Effector CD8-positive, alpha-beta T cell (primary cell): ENCODE data around the gene EFEMP2.
A peak's percentile ranks its signal among the peaks of the same experiment; 100 is the strongest.
"Not testable (repeated sequence)": the region's sequence is repeated elsewhere in the genome, so short reads cannot be mapped to it uniquely, and the experiment has no call there.

Experiments used
- DNase-seq: peaks from one replicate; lab custom pipeline; 2025; lab: John Stamatoyannopoulos, UW

Gene EFEMP2

DNA sequence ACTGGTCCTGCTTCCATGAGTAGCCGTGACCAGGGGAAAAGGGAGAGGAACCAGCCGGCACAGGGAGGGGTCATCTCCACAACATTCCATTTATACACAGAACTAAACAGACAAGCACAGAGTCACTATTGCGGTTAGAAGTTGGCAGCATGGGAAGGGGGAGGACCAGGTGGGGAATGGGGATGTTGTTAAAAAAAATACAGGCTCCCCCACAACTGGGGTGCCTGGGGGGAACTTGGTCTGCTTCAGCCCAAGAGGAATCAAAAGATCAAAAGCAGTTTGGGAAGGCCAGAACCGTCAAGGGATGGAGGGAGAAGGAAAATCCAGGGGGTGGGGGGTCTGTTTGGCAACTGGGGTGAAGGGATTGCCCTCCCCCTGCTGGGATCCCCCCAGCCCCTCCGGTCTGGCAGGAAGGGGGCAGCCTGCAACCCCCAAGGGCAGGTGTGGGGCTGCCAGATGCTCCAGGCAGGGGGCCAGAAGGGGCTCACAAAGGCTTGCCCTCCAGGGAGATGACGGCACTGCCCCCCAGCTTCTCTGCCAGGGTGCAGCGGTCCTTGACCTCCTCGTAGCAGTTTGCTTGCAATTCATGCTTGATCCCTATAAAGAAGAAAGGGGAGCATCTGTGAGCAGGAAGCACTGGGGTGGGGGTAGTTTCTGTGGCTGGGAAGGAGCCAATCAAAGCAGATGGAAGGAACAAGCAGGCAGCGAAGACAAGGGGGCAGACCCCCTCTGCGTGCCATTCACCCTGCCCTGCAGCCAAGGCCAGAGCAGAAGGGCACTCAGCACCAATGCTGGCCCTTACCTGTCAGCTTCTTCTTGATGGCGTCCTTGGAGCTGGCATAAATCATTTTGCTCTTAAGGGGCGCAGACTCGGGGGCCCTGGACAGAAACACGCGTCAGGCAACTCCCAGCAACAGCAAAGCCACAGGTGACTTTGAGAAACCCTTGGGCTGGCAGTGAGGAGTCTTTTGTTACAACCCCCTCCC lies 17.5 kb downstream of the EFEMP2 start:
- no peak for DNase-seq

GRCh38 chr11:65854161-65854592 lies 18.4 kb downstream of the EFEMP2 start:
- no peak for DNase-seq

- DNase-seq = no peak
Observed at GRCh38 chr11:65853246-65853979, 19.2 kb downstream of the EFEMP2 start.

- DNase-seq = no peak
Observed at GRCh38 chr11:65852508-65853245, 19.9 kb downstream of the EFEMP2 start.

DNA sequence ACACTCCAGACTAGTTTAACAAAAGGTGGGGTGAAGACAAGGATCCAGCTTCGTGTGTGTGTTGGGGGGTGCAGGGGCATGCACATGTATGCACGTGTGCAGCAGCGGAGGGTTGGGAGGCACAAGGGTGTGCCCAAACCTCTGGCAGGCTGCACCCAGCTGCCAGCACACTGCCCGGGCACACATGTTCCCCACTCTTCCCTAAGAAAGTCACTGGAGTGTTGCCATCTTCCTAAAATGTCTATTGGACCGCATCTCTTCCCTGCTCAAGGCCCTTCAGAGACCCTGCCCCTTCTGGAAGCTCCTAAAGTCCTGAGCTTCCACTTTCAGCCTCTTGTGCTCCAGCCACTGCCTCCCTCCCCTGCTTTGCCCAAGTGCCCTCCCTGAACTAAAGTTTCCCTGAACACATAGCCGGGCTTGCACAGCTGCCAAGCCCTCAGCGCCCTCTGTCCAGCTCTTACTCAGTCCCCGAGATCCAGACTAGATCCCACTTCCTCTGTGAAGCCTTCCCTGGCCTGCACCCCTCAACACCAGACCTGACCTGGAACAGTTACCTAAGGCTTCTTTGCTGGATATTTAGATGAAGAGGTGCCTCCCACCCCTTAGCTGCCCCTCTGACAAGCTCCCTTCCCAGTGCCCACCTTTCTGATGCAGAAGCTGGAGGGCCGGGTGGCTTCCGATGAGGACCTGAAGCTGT lies 20.6 kb downstream of the EFEMP2 start:
- DNase-seq = no peak

- no peak for DNase-seq
Observed at GRCh38 chr11:65851083-65851579, 21.5 kb downstream of the EFEMP2 start.

DNA sequence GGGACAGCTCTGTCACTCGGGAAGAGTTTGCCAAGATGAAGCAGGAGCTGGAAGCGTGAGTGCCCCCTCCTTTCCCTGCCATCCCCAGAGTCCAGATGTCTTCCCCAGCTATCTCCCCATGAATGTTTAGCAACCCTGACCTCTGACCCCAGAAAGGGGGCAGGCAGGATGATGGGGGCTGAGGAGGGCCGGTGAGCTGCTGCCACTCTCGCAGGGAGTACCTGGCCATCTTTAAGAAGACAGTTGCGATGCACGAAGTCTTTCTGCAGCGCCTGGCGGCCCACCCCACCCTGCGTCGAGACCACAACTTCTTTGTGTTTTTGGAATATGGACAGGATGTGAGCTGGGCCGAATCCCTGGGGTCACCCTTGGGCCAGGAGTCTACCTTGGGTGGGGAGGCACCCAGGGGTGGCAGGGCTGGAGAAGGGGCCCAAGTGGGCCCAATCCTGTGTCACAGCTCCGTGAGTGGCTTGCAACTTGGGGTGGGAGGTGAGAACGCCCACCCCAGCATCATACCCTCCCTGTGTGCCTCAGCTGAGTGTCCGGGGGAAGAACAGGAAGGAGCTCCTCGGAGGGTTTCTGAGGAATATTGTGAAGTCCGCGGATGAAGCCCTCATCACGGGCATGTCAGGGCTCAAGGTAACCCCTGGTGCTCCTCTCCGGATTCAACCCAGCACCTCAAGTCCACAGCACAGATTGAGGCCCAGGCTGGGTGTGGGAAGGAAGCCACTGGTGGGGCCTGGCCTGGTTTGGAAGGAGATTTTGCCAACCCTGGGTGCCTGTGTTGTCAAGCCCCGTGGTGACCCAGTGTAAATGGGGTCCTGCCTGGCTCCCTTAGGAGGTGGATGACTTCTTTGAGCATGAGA lies 22.1 kb downstream of the EFEMP2 start:
- no peak for DNase-seq

- DNase-seq = no peak
Observed at GRCh38 chr11:65849771-65850216, 22.8 kb downstream of the EFEMP2 start.

GRCh38 chr11:65849366-65849765 lies 23.2 kb downstream of the EFEMP2 start:
- no peak for DNase-seq

DNA sequence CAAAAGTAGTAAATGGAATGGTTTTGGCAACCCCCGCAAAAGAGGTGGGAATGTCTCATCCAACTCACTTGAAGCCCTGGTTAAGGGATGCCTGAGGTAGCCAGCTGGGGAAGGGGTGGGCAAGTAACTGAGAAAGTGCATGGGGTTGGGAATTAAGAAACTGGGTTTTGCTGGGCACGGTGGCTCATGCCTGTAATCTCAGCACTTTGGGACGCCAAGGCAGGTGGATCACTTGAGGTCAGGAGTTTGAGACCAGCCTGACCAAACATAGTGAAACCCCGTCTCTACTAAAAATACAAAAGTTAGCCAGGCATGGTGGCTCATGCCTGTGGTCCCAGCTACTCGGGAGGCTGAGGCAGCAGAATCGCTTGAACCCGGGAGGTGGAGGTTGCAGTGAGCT lies 23.9 kb downstream of the EFEMP2 start:
- DNase-seq = not testable (repeated sequence)

DNA sequence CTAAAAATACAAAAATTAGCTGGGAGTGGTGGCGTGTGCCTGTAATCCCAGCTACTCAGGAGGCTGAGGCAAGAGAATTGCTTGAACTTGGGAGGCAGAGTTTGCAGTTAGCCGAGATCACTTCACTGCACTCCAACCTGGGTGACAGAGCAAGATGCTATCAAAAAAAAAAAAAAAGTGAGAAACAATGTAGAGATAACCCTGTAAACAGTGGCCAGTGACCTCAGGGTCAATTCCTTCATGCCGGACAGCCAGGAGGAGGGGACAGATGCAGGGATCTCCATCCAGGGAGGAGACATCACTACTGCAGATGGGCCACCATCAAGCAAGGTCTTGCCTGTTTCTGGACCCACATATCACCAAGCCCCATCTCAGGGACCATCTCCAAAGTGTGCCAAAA lies 24.9 kb downstream of the EFEMP2 start:
- DNase-seq = no peak

DNA sequence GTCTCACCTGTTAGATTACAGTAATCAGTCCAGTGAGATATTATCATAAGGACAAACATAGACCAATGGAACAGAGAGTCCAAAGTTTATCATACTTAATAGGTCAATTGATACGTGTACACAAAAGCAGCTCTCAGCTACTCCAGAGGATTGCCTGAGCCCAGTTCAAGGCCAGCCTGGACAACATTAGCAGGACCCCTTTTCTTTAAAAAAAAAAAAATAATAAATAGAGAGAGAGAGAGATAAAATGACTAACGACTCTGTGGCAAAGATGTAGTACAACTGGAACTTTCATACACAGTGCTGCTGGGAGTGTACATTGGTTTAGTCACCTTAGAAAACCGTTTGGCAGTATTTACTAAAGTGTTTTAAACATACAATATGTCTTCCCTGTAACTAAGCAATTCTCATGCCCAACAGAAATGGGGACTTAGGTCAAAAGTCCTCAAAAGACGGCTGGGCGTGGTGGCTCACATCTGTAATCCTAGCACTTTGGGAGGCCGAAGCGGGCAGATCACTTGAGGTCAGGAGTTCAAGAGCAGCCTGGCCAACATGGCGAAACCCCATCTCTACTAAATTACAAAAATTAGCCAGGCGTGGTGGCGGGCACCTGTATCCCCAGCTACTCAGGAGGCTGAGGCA lies 28.2 kb downstream of the EFEMP2 start:
- no peak for DNase-seq

DNA sequence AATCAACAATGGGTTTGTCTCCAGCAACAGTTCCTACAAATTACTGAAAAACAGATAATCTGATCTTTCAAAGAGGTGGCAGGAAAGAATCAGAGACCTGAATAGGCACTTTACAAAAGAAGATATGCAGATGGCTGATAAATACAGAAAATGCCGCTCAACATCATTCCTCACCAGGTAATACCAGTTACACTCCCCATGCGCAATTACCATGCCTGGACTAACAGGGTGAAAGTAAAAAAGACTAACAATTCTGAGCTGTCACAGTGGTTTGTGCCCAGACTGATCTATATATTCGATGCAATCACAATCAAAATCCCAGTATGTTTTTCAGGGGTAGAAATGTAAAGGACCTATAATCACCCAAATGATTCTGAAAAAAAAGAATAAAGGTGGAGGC lies 28.8 kb downstream of the EFEMP2 start:
- DNase-seq = no peak

DNA sequence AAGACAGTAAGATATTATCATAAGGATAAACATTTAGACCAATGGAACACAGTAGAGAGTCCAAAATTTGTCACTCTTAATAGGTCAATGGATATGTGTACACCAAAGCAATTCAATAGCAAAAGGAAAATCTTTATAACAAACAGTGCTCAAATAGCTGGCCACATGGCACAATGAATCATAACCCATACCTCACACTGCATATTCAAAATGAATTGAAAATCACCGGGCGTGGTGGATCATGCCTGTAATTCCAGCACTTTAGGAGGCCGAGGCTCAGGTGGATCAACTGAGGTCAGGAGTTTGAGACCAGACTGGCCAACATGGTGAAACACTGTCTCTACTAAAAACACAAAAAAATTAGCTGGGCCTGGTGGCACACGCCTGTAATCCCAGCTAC lies 30.5 kb downstream of the EFEMP2 start:
- DNase-seq = no peak

GRCh38 chr11:65834202-65834601 lies 38.4 kb downstream of the EFEMP2 start:
- DNase-seq = no peak

DNA sequence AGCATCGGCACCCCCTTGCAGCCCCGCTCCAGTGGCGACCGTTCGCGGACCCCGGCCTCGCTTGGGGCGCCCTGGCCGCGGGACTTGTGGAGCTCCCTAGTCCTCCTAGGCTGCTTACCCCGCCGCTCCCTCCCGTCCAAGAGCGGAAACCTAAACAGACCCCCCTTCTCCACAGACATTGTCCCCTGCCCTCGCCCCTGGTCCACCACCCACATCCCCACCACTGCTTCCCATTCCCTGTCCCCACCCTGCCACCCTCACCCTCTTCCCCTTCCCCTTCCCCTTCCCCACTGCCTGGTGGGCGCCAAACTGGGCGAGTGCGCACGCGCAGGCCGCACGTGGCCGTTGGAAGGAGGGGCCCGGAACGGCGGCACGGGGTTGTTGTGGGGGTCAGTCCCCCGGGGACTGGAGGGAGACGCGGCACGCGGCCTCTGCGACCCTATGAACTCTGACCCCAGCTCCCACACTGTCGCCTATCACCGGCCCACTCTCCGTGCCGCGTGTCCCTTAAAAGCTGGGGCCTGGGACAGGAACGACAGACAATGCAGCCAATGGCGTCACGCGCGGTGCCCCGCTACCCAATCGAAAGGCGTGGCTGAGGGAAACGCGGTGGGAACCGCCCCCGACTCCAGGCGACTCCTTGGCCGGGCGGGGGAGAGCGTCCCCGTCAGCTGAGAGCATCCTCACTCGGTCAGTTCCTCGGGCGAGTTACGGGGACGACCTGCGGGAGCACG lies 39.1 kb downstream of the EFEMP2 start, which contains the start of gene SNX32:
SNX32 (plus strand) TSS at position 667 of the 734 bp plus-strand sequence. CDS start 103 bp downstream, outside the sequence.
- peak; percentile 91 for DNase-seq

DNA sequence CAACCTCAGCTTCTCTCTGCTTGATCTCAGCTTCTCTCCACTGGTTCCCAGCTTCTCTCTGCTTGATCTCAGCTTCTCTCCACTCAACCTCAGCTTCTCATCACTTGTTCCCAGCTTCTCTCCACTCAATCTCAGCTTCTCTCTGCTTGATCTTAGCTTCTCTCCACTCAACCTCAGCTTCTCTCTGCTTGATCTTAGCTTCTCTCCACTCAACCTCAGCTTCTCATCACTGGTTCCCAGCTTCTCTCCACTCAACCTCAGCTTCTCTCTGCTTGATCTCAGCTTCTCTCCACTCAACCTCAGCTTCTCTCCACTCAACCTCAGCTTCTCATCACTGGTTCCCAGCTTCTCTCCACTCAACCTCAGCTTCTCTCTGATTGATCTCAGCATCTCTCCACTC lies 40.4 kb downstream of the EFEMP2 start:
- DNase-seq = not testable (repeated sequence)

- DNase-seq = no peak
Observed at GRCh38 chr11:65829459-65829858, 43.1 kb downstream of the EFEMP2 start.
